GM12874 (cell line): Measurements from ENCODE around the gene CIRBP.

Source experiments
- CTCF ChIP-seq: IDR thresholded peaks from 2 replicates; pipeline ENCODE4 v1.5.1; 2011; ENCODE audit warnings: low read depth, mild to moderate bottlenecking, control low read depth, low read length, moderate library complexity; ENCODE audit not compliant: insufficient read depth

The CIRBP gene

DNA sequence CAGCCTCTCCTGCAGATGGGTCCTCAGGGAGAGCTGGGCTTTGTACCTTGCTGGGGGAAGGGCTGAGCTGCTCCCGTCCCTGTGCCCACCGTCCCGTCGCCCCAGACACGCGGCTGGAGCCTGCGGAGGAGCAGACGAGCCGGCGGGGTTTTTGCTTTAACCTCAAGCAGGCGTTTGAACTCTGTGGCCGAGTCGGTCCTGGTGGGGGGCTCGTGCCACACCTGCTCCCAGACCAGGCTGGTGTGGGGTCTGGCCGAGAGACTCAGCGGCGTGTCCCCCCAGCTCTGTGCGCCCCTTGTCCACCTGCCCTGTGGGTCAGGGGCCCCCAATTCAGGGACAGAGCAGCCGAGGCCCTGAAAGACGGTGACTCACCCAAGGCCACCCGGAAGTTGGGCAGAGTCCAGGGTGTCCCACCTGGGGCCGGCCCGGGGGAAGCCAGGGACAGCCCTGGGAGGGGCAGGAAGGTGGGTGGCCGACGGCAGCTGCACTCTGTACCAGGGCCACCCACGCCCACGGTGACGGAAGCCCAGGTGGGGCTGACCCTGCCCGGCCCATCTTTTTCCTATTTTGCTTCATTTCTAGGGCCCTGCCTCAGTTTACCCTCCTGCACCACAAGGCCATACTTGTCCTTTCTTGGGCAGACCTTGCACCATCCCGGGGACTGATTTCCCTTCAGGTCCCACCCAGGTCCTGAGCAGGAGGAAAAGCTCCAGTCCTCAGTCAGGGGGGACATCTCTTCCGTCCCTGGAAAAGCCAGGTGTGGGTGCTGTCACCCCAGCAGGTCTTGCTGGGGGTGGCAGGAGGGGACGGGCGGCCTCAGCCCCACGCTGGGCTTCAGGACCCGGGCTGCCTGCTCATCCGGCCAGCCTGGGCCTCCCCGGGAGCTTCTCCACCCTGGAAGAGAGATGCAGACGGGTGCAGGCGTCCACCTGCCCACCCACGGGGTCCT is 21.8 kb downstream of the CIRBP start:
- no peak for TF ChIP-seq CTCF

- TF ChIP-seq CTCF = no peak
These were observed 22.8 kb downstream of the CIRBP start for GRCh38 chr19:1291761-1292418.

DNA sequence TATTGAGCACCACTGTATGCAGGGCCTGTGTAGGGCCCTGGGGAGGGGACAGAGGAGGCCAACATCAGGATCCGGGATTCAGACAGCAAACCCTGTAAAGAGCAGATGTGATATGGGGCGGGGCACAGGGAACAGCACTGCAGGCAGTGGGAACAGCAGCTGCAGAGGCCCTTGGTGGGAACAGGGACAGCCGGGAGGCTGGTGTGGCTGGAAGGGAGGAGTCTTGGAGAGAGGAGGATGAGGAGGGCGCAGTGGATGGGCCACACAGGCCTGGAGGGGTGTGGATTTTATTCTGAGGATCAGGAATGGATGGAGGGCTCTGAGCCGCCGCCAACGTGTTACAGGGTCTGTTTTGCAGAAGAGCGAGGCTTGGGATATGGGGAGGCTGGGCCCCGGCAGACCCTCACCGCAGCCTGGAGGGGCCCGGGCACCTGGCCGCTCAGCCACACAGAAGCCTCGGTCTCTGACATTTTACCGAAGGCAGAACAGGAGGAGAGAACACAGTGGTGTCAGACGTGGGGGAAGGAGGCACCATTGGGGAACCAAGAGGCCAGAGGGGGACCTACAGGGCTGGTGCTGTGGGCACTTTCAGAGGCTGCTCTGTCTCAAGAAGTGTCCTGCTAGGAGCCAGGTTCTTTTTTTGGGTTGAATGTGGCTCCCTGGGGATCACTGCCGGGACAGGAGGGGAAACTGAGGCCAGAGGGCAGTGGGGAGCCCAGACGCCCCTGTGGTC is 23.5 kb downstream of the CIRBP start:
- TF ChIP-seq CTCF = no peak

- TF ChIP-seq CTCF = no peak
These were observed 24.9 kb downstream of the CIRBP start for GRCh38 chr19:1293782-1294604.

DNA sequence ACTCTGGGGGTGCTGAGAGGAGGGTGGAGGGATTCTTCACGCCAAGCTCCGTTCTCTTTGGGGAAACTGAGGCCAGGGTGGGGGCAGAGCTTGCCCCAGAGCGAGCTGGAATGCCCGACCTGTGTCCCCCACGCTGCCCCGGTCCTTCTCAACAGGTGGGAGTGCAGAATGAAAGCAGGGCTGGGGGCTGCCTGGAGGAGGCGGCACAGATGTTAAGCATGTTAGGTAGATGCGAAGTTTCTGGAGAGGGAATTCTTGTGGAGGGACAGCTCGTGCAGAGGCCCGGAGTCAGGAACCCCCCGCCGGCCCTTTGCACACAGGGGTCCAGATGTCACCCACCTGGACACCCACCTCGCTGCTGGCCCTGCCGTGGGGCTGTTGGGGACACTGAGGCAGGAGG is 25.6 kb downstream of the CIRBP start:
- TF ChIP-seq CTCF = no peak

- TF ChIP-seq CTCF = no peak
These were observed 26.3 kb downstream of the CIRBP start for GRCh38 chr19:1295169-1296012.
